SK-N-SH (cell line): ENCODE results near the gene ENOPH1. TPM values are rescaled to one million over a fixed set of nuclear protein-coding genes. Genes with fewer than 3 reads are reported as not detected.

ENCODE experiments used
- CTCF ChIA-PET: fragments of 300-600, 350-600 bp; formaldehyde crosslinking; extraction: SDS; loops from one replicate; lab custom pipeline; 2021; lab: Yijun Ruan, JAX
- POLR2A ChIA-PET: fragments of 350-600 bp; sonication (Branson Sonifier 250); formaldehyde crosslinking; extraction: SDS; loops from one replicate; lab custom pipeline; 2020; ENCODE audit warnings: antibody characterized with exemption, inconsistent platforms; lab: Yijun Ruan, JAX
- DNase-seq: peaks from one replicate; pipeline ENCODE4 v3.0.0; 2012
- H2AFZ ChIP-seq: fragments of 200-600 bp; sonication (generic); 2 replicates; pipeline ENCODE4 v1.8.1; 2016; ENCODE audit warnings: antibody characterized with exemption, mild to moderate bottlenecking, low read depth
- H3F3A ChIP-seq: fragments of 200-600 bp; sonication (generic); replicated peaks from 2 replicates; pipeline ENCODE3; 2016; ENCODE audit warnings: antibody characterized with exemption, mild to moderate bottlenecking; ENCODE audit not compliant: insufficient read depth
- H3K27ac ChIP-seq, 2 experiments: fragments of 200-500 bp in 1 of 2; fragments of 200-600 bp in 1 of 2; sonication (Bioruptor generic) in 1 of 2; sonication (generic), shearing (Covaris generic) in 1 of 2; 2 replicates each; pipeline versions ENCODE4 v1.5.1 to v1.6.1; 2014 to 2016; ENCODE audit warnings: low read depth in 2 of 2, inconsistent platforms in 1 of 2, low read length in 1 of 2, mild to moderate bottlenecking in 1 of 2, mixed read lengths in 1 of 2
- H3K27me3 ChIP-seq: fragments of 200-600 bp; sonication (generic), shearing (Covaris generic); 2 replicates; pipeline ENCODE4 v1.6.1; 2016; ENCODE audit warnings: mixed run types; ENCODE audit not compliant: insufficient read depth
- H3K36me3 ChIP-seq, 2 experiments: fragments of 200-500 bp in 1 of 2; fragments of 200-600 bp in 1 of 2; sonication (Bioruptor generic) in 1 of 2; sonication (generic) in 1 of 2; replicated peaks in 1 of 2; 2 replicates each; pipeline versions ENCODE3 to v1.5.1; 2014 to 2016; ENCODE audit warnings: low read length in 1 of 2, mild to moderate bottlenecking in 1 of 2; ENCODE audit not compliant: insufficient read depth in 2 of 2, control insufficient read depth in 1 of 2
- H3K4me1 ChIP-seq, 2 experiments: fragments of 200-500 bp in 1 of 2; fragments of 200-600 bp in 1 of 2; sonication (Bioruptor generic) in 1 of 2; sonication (generic), shearing (Covaris generic) in 1 of 2; 2 replicates each; pipeline versions ENCODE4 v1.5.1 to v1.6.1; 2014 to 2016; ENCODE audit warnings: low read depth in 1 of 2, low read length in 1 of 2, mixed run types in 1 of 2; ENCODE audit not compliant: insufficient read depth in 2 of 2, control insufficient read depth in 1 of 2
- H3K4me2 ChIP-seq: fragments of 200-600 bp; sonication (generic), shearing (Covaris generic); 2 replicates; pipeline ENCODE4 v1.6.1; 2017; ENCODE audit warnings: mixed run types
- H3K4me3 ChIP-seq, 2 experiments: fragments of 200-500 bp in 1 of 2; fragments of 200-600 bp in 1 of 2; sonication (Bioruptor generic) in 1 of 2; sonication (generic), shearing (Covaris generic) in 1 of 2; 2 replicates each; pipeline versions ENCODE4 v1.5.1 to v1.8.1; 2014 to 2016; ENCODE audit warnings: low read depth in 2 of 2, inconsistent platforms in 1 of 2, low read length in 1 of 2, mild to moderate bottlenecking in 1 of 2, mixed read lengths in 1 of 2, moderate library complexity in 1 of 2
- H3K79me2 ChIP-seq: fragments of 200-600 bp; sonication (generic); 2 replicates; pipeline ENCODE4 v1.8.1; 2017; ENCODE audit warnings: mild to moderate bottlenecking; ENCODE audit not compliant: insufficient read depth
- H3K9ac ChIP-seq: fragments of 200-600 bp; sonication (generic); 2 replicates; pipeline ENCODE4 v1.6.1; 2017; ENCODE audit warnings: mixed run types
- H3K9me2 ChIP-seq: fragments of 200-600 bp; sonication (generic); 2 replicates; pipeline ENCODE4 v1.6.1; 2017; ENCODE audit warnings: mixed run types
- H3K9me3 ChIP-seq: fragments of 200-600 bp; sonication (generic); 2 replicates; pipeline ENCODE4 v1.6.1; 2017; ENCODE audit warnings: mixed run types, mild to moderate bottlenecking, moderate library complexity
- H4K20me1 ChIP-seq: fragments of 200-600 bp; sonication (generic); 2 replicates; pipeline ENCODE4 v1.6.1; 2017; ENCODE audit warnings: mild to moderate bottlenecking, mixed run types; ENCODE audit not compliant: insufficient read depth
- CTCF ChIP-seq: fragments of 200-600 bp; sonication (generic); IDR thresholded peaks from 2 replicates; pipeline ENCODE4 v1.6.1; 2017; ENCODE audit warnings: antibody characterized with exemption, mild to moderate bottlenecking, moderate library complexity
- ELF1 ChIP-seq: IDR thresholded peaks from 2 replicates; pipeline ENCODE4 v1.4.0; 2012
- EZH2phosphoT487 ChIP-seq: fragments of 200-600 bp; sonication (generic); IDR thresholded peaks from 2 replicates; pipeline ENCODE4 v1.6.1; 2017; ENCODE audit warnings: low read depth, mixed run types, mild to moderate bottlenecking, antibody characterized with exemption, moderate library complexity, borderline replicate concordance
- FOSL2 ChIP-seq: IDR thresholded peaks from 2 replicates; pipeline ENCODE4 v1.4.0; 2012; ENCODE audit warnings: low read depth, mild to moderate bottlenecking, moderate library complexity, borderline replicate concordance
- FOXJ3 ChIP-seq: sonication (generic); formaldehyde crosslinking; IDR thresholded peaks from 2 replicates; pipeline ENCODE4 v1.5.1; 2020; ENCODE audit warnings: mild to moderate bottlenecking, missing genetic modification reagents
- GABPA ChIP-seq: IDR thresholded peaks from 2 replicates; pipeline ENCODE4 v1.4.0; 2012; ENCODE audit warnings: low read depth, mild to moderate bottlenecking
- GATA2 ChIP-seq: sonication (generic); formaldehyde crosslinking; IDR thresholded peaks from 2 replicates; pipeline ENCODE4 v1.5.0; 2020; ENCODE audit warnings: mild to moderate bottlenecking, missing genetic modification reagents
- JUND ChIP-seq: IDR thresholded peaks from 2 replicates; pipeline ENCODE4 v1.4.0; 2012
- NFIC ChIP-seq: IDR thresholded peaks from 2 replicates; pipeline ENCODE4 v1.4.0; 2012; ENCODE audit warnings: borderline replicate concordance
- PBX3 ChIP-seq: IDR thresholded peaks from 2 replicates; pipeline ENCODE4; 2012
- SIN3A ChIP-seq: IDR thresholded peaks from 2 replicates; pipeline ENCODE4 v1.6.1; 2012; ENCODE audit warnings: low read depth, mild to moderate bottlenecking, low read length, moderate library complexity, borderline replicate concordance
- TAF1 ChIP-seq: IDR thresholded peaks from 2 replicates; pipeline ENCODE4 v1.6.1; 2012; ENCODE audit warnings: low read depth, mild to moderate bottlenecking, low read length, moderate library complexity, borderline replicate concordance
- TCF12 ChIP-seq: IDR thresholded peaks from 2 replicates; pipeline ENCODE4 v1.4.0; 2012
- USF1 ChIP-seq: IDR thresholded peaks from 2 replicates; pipeline ENCODE4 v1.4.0; 2012; ENCODE audit warnings: low read depth, borderline replicate concordance
- YY1 ChIP-seq: IDR thresholded peaks from 2 replicates; pipeline ENCODE4 v1.4.0; 2012; ENCODE audit warnings: low read depth, mild to moderate bottlenecking
- WGBS: methylation state at CpG from one replicate; pipeline ENCODE4 v1.1.6; 2017; ENCODE audit warnings: low lambda C conversion rate; 5-methylcytosine and 5-hydroxymethylcytosine counted together
- polyA plus RNA-seq, 3 experiments: library from polyadenylated mRNA; depleted of rRNA; stranded (reverse); fragments of >200 nt; gene quantifications; 2 replicates each; pipeline ENCODE4 v1.2.3, GENCODE V29; 2012

Gene ENOPH1
- polyA plus RNA-seq, 1 of the 3 experiments (the other 2 are of a cell fraction), result 14.9 TPM

- Histone ChIP-seq H3K27me3 (no peaks in the 10 kb centered on the region), H3K27ac (peak overlapping the region in 1 of 2 experiments; percentile 22; a peak in 1 of 4 replicates), H3K4me3 (no peak overlapping the region), H3K36me3 (no peaks in the 10 kb centered on the region), H3K4me2 (no peak overlapping the region), H4K20me1 (no peaks in the 10 kb centered on the region), H3K79me2 (no peaks in the 10 kb centered on the region), H2AFZ (no peak overlapping the region), H3K9me3 (no peaks in the 10 kb centered on the region), H3K4me1 (no peaks in the 10 kb centered on the region), H3K9ac (no peak overlapping the region), H3F3A (no peaks in the 10 kb centered on the region), H3K9me2 (no peaks in the 10 kb centered on the region)
- WGBS, result 91% methylated on average over 2 of the region's 2 CpGs
- POLR2A ChIA-PET, result no interaction called here
- TF ChIP-seq ELF1, result no peak
- TF ChIP-seq JUND, result peak; percentile 12; the same call in 1 of the 2 replicates
- CTCF ChIA-PET, result interaction anchor here (0.8 kb wide), 1 partner anchor 32 kb away, joined by 3 read pairs; no protein-coding TSS in a partner anchor
- no peak for DNase-seq
Measured at GRCh38 chr4:82493721-82494425, 63.5 kb downstream of the ENOPH1 start.

GRCh38 chr4:82495666-82496065 lies 65.3 kb downstream of the ENOPH1 start:
- Histone ChIP-seq H3K4me3 (no peak overlapping the region), H3K27me3 (no peaks in the 10 kb centered on the region), H4K20me1 (no peaks in the 10 kb centered on the region), H3K9me2 (no peaks in the 10 kb centered on the region), H3K4me1 (peaks cover 0 to 6% of the 10 kb centered on the region in 2 experiments; a peak in 1 of 4 replicates), H3K36me3 (no peaks in the 10 kb centered on the region), H2AFZ (no peak overlapping the region), H3K79me2 (no peaks in the 10 kb centered on the region), H3K4me2 (no peak overlapping the region), H3F3A (peaks cover 7% of the 10 kb centered on the region), H3K9me3 (no peaks in the 10 kb centered on the region), H3K27ac (no peak overlapping the region), H3K9ac (no peak overlapping the region)
- POLR2A ChIA-PET, result no interaction called here
- no peak for TF ChIP-seq TCF12
- TF ChIP-seq TAF1, result no peak
- no peak for TF ChIP-seq CTCF
- TF ChIP-seq YY1, result no peak
- TF ChIP-seq GATA2 (CRISPR knock-in tag), result no peak
- TF ChIP-seq EZH2phosphoT487, result no peak
- WGBS, result 83% methylated on average over 4 of the region's 4 CpGs
- CTCF ChIA-PET, result no interaction called here
- no peak for DNase-seq

- ChIA-PET POLR2A (no interaction called here), CTCF (no interaction called here)
- 68% methylated on average over 2 of the region's 2 CpGs for WGBS
- no peaks in the 10 kb centered on the region for H4K20me1 ChIP-seq
- no peak overlapping the region for H3K4me2 ChIP-seq
- peaks cover 7% of the 10 kb centered on the region for H3F3A ChIP-seq
- H3K9ac ChIP-seq, result no peak overlapping the region
- no peak overlapping the region for H2AFZ ChIP-seq
- no peaks in the 10 kb centered on the region for H3K9me2 ChIP-seq
- no peaks in the 10 kb centered on the region for H3K9me3 ChIP-seq
- H3K27me3 ChIP-seq, result no peaks in the 10 kb centered on the region
- TF ChIP-seq NFIC (no peak), SIN3A (no peak), FOXJ3 (CRISPR knock-in tag) (no peak), GABPA (no peak), USF1 (no peak), PBX3 (no peak), FOSL2 (no peak)
- H3K4me1 ChIP-seq, result peaks cover 0 to 6% of the 10 kb centered on the region in 2 experiments; a peak in 1 of 4 replicates
- H3K36me3 ChIP-seq, result no peaks in the 10 kb centered on the region
- no peaks in the 10 kb centered on the region for H3K79me2 ChIP-seq
- no peak overlapping the region for H3K4me3 ChIP-seq
- H3K27ac ChIP-seq, result no peak overlapping the region
- no peak for DNase-seq
Measured at GRCh38 chr4:82496349-82496748, 66.0 kb downstream of the ENOPH1 start.
